ENCODE measurements around the gene ZNF594. TPM values are rescaled to one million over a fixed set of nuclear protein-coding genes. Genes with fewer than 3 reads are reported as not detected.
"Not testable (repeated sequence)": the region's sequence is repeated elsewhere in the genome, so short reads cannot be mapped to it uniquely, and the experiment has no call there.

Gene ZNF594
- total and polyA plus RNA-seq, 10 of the 15 experiments (the other 5 are each of a cell fraction or from before 2014, with no cell fraction given): 0.98 to 14.3 (median 11.1) TPM

- FAIRE-seq: not testable (repeated sequence)
- 67% methylated on average over 8 of the region's 8 CpGs for WGBS (ENCODE audit: insufficient coverage, insufficient replicate concordance, low lambda C conversion rate, missing lambda C conversion rate)
Observed at GRCh38 chr17:5135131-5135712, 56.4 kb downstream of the ZNF594 start.

GRCh38 chr17:5134571-5134970, 57.1 kb downstream of the ZNF594 start:
- H3K9ac ChIP-seq (ENCODE audit: control insufficient read depth, insufficient read depth, low read length); H3K4me3 ChIP-seq; ATAC-seq; H4K20me1 ChIP-seq (ENCODE audit: control insufficient read depth, insufficient read depth); FAIRE-seq; H3K36me3 ChIP-seq (ENCODE audit: control insufficient read depth in 2 of 2, insufficient read depth in 2 of 2, low read length in 1 of 2); POLR2A ChIA-PET; SMC1A ChIA-PET (ENCODE audit: uncharacterized antibody, unreplicated experiment); H3K4me2 ChIP-seq (ENCODE audit: control insufficient read depth, insufficient read depth); in situ Hi-C loops (cut with MboI); BruUV-seq (replicated peaks); H3K4me1 ChIP-seq (ENCODE audit: control insufficient read depth, insufficient read depth, low read length); RAD21 ChIA-PET (ENCODE audit: unreplicated experiment); H2AFZ ChIP-seq (ENCODE audit: control insufficient read depth, low read depth, low read length); H3K27me3 ChIP-seq (replicated peaks in 1 of 2; ENCODE audit: control insufficient read depth in 2 of 2, insufficient read depth in 2 of 2, low read length in 1 of 2); H3K79me2 ChIP-seq (ENCODE audit: control insufficient read depth, insufficient read depth, low read length); H3K9me3 ChIP-seq (replicated peaks; ENCODE audit: control insufficient read depth, insufficient read depth, low read length); DNase-seq (ENCODE audit: low read depth, low spot score); H3K27ac ChIP-seq (ENCODE audit: control insufficient read depth, insufficient read depth); intact Hi-C loops (cut with micrococcal nuclease; ENCODE audit: unreplicated experiment); CTCF ChIA-PET: not testable (repeated sequence)
- WGBS (ENCODE audit: insufficient coverage, insufficient replicate concordance, low lambda C conversion rate, missing lambda C conversion rate): 45% methylated on average over 11 of the region's 11 CpGs

More at GRCh38 chr17:5135131-5135712, 56.4 kb downstream of the ZNF594 start:
- H2AFZ ChIP-seq (ENCODE audit: control insufficient read depth, low read depth, low read length); DNase-seq (ENCODE audit: low read depth, low spot score); intact Hi-C loops (cut with micrococcal nuclease; ENCODE audit: unreplicated experiment); H3K9me3 ChIP-seq (replicated peaks; ENCODE audit: control insufficient read depth, insufficient read depth, low read length); in situ Hi-C loops (cut with MboI); H3K4me1 ChIP-seq (ENCODE audit: control insufficient read depth, insufficient read depth, low read length); RAD21 ChIA-PET (ENCODE audit: unreplicated experiment); POLR2A ChIA-PET; SMC1A ChIA-PET (ENCODE audit: uncharacterized antibody, unreplicated experiment); H3K79me2 ChIP-seq (ENCODE audit: control insufficient read depth, insufficient read depth, low read length); H3K27ac ChIP-seq (ENCODE audit: control insufficient read depth, insufficient read depth); H4K20me1 ChIP-seq (ENCODE audit: control insufficient read depth, insufficient read depth); ATAC-seq; BruUV-seq (replicated peaks); CTCF ChIA-PET; H3K9ac ChIP-seq (ENCODE audit: control insufficient read depth, insufficient read depth, low read length); H3K36me3 ChIP-seq (ENCODE audit: control insufficient read depth in 2 of 2, insufficient read depth in 2 of 2, low read length in 1 of 2); H3K4me3 ChIP-seq; H3K4me2 ChIP-seq (ENCODE audit: control insufficient read depth, insufficient read depth); H3K27me3 ChIP-seq (replicated peaks in 1 of 2; ENCODE audit: control insufficient read depth in 2 of 2, insufficient read depth in 2 of 2, low read length in 1 of 2): not testable (repeated sequence)

GRCh38 chr17:5133961-5134360, 57.7 kb downstream of the ZNF594 start:
- ATAC-seq; H3K27me3 ChIP-seq (replicated peaks in 1 of 2; ENCODE audit: control insufficient read depth in 2 of 2, insufficient read depth in 2 of 2, low read length in 1 of 2); DNase-seq (ENCODE audit: low read depth, low spot score); H3K4me3 ChIP-seq; RAD21 ChIA-PET (ENCODE audit: unreplicated experiment); H3K36me3 ChIP-seq (ENCODE audit: control insufficient read depth in 2 of 2, insufficient read depth in 2 of 2, low read length in 1 of 2); H3K4me1 ChIP-seq (ENCODE audit: control insufficient read depth, insufficient read depth, low read length); H2AFZ ChIP-seq (ENCODE audit: control insufficient read depth, low read depth, low read length); H3K79me2 ChIP-seq (ENCODE audit: control insufficient read depth, insufficient read depth, low read length); H3K27ac ChIP-seq (ENCODE audit: control insufficient read depth, insufficient read depth); H3K4me2 ChIP-seq (ENCODE audit: control insufficient read depth, insufficient read depth); POLR2A ChIA-PET; intact Hi-C loops (cut with micrococcal nuclease; ENCODE audit: unreplicated experiment); CTCF ChIA-PET; FAIRE-seq; BruUV-seq (replicated peaks); H3K9ac ChIP-seq (ENCODE audit: control insufficient read depth, insufficient read depth, low read length); SMC1A ChIA-PET (ENCODE audit: uncharacterized antibody, unreplicated experiment); H3K9me3 ChIP-seq (replicated peaks; ENCODE audit: control insufficient read depth, insufficient read depth, low read length); H4K20me1 ChIP-seq (ENCODE audit: control insufficient read depth, insufficient read depth); in situ Hi-C loops (cut with MboI): not testable (repeated sequence)
- WGBS (ENCODE audit: insufficient coverage, insufficient replicate concordance, low lambda C conversion rate, missing lambda C conversion rate): 34% methylated on average over 8 of the region's 8 CpGs

Data from GM12878 (cell line).